Mucosa of rectum (tissue), 2 donors: ENCODE data around the gene PPP1R16B.

Experiments used
- H3K27ac ChIP-seq, 2 donors: one replicate each; pipeline ENCODE4 v1.7.0; 2013; ENCODE audit warnings: inconsistent platforms in 2 of 2, low read depth in 2 of 2, low read length in 2 of 2
- H3K27me3 ChIP-seq, 2 donors: one replicate each; pipeline ENCODE4 v1.7.0; 2013; ENCODE audit warnings: low read length in 2 of 2; ENCODE audit not compliant: control insufficient read depth in 2 of 2, insufficient read depth in 2 of 2
- H3K36me3 ChIP-seq, 2 donors: one replicate each; pipeline ENCODE4 v1.7.0; 2013; ENCODE audit warnings: low read length in 2 of 2; ENCODE audit not compliant: control insufficient read depth in 2 of 2, insufficient read depth in 2 of 2
- H3K4me1 ChIP-seq, 2 donors: one replicate each; pipeline ENCODE4 v1.7.0; 2013; ENCODE audit warnings: low read length in 2 of 2, mild to moderate bottlenecking in 1 of 2; ENCODE audit not compliant: control insufficient read depth in 2 of 2, insufficient read depth in 2 of 2
- H3K4me3 ChIP-seq, 2 donors: one replicate each; pipeline ENCODE4 v1.7.0; 2013; ENCODE audit warnings: low read length in 2 of 2
- H3K9ac ChIP-seq, 2 donors: one replicate each; pipeline ENCODE4 v1.7.0; 2013; ENCODE audit warnings: low read length in 2 of 2, low read depth in 1 of 2, mild to moderate bottlenecking in 1 of 2
- H3K9me3 ChIP-seq, 2 donors: one replicate each; pipeline ENCODE4 v1.7.0; 2013; ENCODE audit warnings: low read length in 2 of 2; ENCODE audit not compliant: control insufficient read depth in 2 of 2
- donor health status: healthy.
- donor health status: Normal muscosa, but diverticular disease.

PPP1R16B gene

DNA sequence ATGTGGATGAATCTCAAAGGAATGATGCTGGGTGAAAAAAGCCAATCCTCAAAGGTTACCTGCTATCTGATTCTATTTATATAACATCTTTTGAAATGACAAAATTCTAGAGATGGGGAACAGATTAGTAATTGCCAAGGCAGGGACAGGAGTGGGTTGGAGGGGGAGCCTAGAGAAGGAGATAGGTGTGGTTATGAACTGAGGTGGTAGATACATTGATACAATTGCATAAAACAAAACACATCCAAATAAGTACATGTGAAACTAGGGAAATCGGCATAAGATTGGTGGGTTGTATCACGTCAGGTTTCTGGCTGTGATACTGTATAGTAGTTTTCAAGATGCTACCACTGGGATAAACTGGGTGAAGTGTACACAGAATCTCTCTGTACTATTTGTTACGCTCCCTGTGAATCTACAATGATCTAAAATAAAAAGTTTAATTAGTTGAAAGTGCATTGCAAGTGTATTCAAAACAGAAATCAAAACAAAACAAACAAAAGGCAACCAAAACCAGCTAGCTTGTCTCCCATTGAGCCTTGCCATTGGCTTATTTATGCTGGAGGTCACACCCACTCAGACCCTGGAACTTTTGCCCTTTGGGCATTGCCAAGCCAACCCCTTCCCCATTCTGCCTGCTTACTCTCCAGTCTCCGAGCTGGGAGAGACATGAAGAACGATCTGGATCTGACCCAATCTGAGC lies 27.8 kb downstream of the PPP1R16B start:
- no peaks in the 10 kb centered on the region for H3K9me3 ChIP-seq
- H3K27me3 ChIP-seq = no peaks in the 10 kb centered on the region
- no peak overlapping the region for H3K27ac ChIP-seq
- no peaks in the 10 kb centered on the region for H3K36me3 ChIP-seq
- H3K9ac ChIP-seq = no peak overlapping the region
- H3K4me3 ChIP-seq = no peak overlapping the region
- H3K4me1 ChIP-seq = no peaks in the 10 kb centered on the region

DNA sequence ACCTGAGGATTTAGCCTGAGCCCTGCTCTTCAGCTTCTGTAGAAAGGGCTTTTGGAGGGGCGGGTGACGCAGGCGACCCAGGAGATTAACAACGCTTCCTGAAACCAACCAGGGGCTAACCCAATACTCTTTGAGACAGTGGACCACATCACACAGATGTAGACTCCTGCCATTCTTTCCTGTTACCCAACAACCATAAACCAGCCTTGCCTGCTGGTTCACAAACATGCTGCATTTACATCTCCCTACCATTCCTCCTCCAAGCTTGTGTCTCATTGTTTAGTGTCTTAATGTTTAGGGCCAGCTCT lies 28.3 kb downstream of the PPP1R16B start:
- H3K36me3 ChIP-seq = no peaks in the 10 kb centered on the region
- no peaks in the 10 kb centered on the region for H3K4me1 ChIP-seq
- H3K9me3 ChIP-seq = no peaks in the 10 kb centered on the region
- H3K9ac ChIP-seq = no peak overlapping the region
- H3K4me3 ChIP-seq = no peak overlapping the region
- H3K27me3 ChIP-seq = no peaks in the 10 kb centered on the region
- no peak overlapping the region for H3K27ac ChIP-seq

DNA sequence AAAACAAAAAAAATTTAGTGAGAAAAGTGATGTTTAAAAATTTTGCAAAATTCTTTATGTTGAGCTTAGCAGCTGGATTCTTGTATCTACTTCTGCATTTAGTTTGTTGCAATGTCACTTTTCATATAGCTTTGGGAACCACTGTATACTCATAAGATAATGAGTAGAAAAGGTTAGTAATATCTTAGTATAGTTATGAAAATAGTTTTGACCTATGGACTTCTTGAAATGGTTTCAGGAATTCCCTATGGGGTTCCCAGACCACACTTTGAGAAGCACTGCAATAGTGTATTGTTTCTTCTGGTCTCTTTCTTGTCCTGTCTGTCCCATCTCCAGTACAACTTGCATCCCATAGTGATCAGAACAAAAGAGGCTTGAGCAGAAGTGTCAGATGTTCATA lies 29.4 kb downstream of the PPP1R16B start:
- Histone ChIP-seq H3K36me3 (no peaks in the 10 kb centered on the region), H3K4me3 (no peak overlapping the region), H3K27ac (no peak overlapping the region), H3K9me3 (no peaks in the 10 kb centered on the region), H3K9ac (no peak overlapping the region), H3K4me1 (no peaks in the 10 kb centered on the region), H3K27me3 (no peaks in the 10 kb centered on the region)

- no peaks in the 10 kb centered on the region for H3K27me3 ChIP-seq
- no peaks in the 10 kb centered on the region for H3K4me1 ChIP-seq
- no peak overlapping the region for H3K27ac ChIP-seq
- no peaks in the 10 kb centered on the region for H3K36me3 ChIP-seq
- no peaks in the 10 kb centered on the region for H3K9me3 ChIP-seq
- H3K9ac ChIP-seq = no peak overlapping the region
- H3K4me3 ChIP-seq = no peak overlapping the region
Measured at GRCh38 chr20:38835792-38836191, 30.3 kb downstream of the PPP1R16B start.

GRCh38 chr20:38836991-38837390 lies 31.5 kb downstream of the PPP1R16B start:
- H3K4me1 ChIP-seq = peaks cover 0 to 3% of the 10 kb centered on the region in 2 donors

DNA sequence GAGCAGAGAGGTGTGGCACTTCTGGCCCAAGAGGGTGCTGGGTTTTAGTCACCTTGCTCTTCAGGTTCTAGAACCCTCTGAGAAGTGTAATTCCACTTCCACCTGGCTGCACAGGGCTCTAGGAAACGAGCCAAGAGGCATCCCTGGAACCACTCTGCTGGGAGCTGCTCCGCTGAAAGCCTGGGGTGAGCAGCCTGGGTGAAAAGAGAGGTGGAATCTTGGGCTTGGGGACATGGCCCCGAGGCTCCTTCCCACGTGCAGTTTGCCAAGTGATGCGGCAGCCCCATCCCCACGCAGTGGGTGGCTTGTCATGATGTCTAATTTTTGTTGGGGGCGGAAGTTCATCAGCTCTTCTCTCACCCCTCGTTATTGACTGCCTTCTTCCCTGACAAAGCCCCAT lies 32.8 kb downstream of the PPP1R16B start:
- H3K36me3 ChIP-seq = no peaks in the 10 kb centered on the region
- H3K27me3 ChIP-seq = no peaks in the 10 kb centered on the region
- no peak overlapping the region for H3K9ac ChIP-seq

More at GRCh38 chr20:38836991-38837390, 31.5 kb downstream of the PPP1R16B start:
- Histone ChIP-seq H3K27ac (no peak overlapping the region), H3K4me3 (no peak overlapping the region), H3K36me3 (no peaks in the 10 kb centered on the region), H3K9me3 (no peaks in the 10 kb centered on the region), H3K9ac (no peak overlapping the region), H3K27me3 (no peaks in the 10 kb centered on the region)

DNA sequence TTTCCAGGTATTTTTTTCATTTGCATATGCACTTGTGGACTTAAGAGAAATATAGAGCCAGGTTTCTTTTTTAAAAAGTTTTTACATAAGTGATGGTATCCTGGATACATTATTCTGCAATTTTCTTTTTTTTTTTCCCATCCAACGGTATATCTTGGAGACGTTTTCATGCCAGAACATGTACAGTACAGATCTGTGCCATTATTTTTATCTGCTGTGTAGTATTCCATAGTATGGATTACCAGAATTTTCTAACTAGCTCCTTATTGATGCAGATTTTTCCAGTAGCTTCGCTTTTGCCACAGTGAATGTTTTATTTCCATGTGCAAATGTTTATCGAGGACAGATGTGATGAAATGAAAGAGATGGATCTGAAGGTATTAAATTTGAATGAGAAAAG lies 34.1 kb downstream of the PPP1R16B start:
- Histone ChIP-seq H3K27me3 (no peaks in the 10 kb centered on the region), H3K4me1 (peaks cover 0 to 7% of the 10 kb centered on the region in 2 donors), H3K9ac (no peak overlapping the region), H3K36me3 (no peaks in the 10 kb centered on the region), H3K9me3 (no peaks in the 10 kb centered on the region), H3K27ac (peak overlapping the region in 1 of 2 donors; percentile 17), H3K4me3 (no peak overlapping the region)

More for the DNA sequence above, 32.8 kb downstream of the PPP1R16B start:
- Histone ChIP-seq H3K27ac (no peak overlapping the region), H3K9me3 (no peaks in the 10 kb centered on the region), H3K4me3 (no peak overlapping the region), H3K4me1 (peaks cover 0 to 6% of the 10 kb centered on the region in 2 donors)

- Histone ChIP-seq H3K4me1 (peaks cover 0 to 7% of the 10 kb centered on the region in 2 donors), H3K9me3 (no peaks in the 10 kb centered on the region), H3K27ac (peak overlapping the region in 1 of 2 donors; percentile 17), H3K4me3 (no peak overlapping the region), H3K27me3 (no peaks in the 10 kb centered on the region), H3K9ac (no peak overlapping the region), H3K36me3 (no peaks in the 10 kb centered on the region)
Measured at GRCh38 chr20:38840053-38840893, 34.8 kb downstream of the PPP1R16B start.

GRCh38 chr20:38840894-38841470 lies 35.5 kb downstream of the PPP1R16B start:
- no peak overlapping the region for H3K9ac ChIP-seq
- H3K4me3 ChIP-seq = no peak overlapping the region
- H3K9me3 ChIP-seq = no peaks in the 10 kb centered on the region
- H3K27ac ChIP-seq = peak overlapping the region in 1 of 2 donors; percentile 35
- H3K4me1 ChIP-seq = peaks cover 0 to 7% of the 10 kb centered on the region in 2 donors
- no peaks in the 10 kb centered on the region for H3K27me3 ChIP-seq
- no peaks in the 10 kb centered on the region for H3K36me3 ChIP-seq

DNA sequence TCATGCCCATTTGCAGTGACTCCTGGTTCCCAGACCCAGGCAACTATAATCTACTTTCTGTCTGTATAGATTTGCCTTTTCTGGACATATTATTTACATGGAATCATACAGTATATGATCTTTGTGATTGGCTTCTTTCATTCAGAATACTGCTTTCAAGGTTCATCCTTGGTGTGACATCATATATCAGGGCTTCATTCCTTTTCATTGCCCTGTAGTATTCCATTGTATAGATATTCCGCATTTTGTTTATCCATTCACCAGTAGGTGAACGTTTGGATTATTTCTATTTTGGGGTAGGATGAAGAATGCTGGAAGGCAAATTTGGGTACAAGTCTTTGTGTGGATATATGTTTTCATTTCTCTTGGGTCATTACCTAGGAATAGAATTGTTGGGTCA lies 36.1 kb downstream of the PPP1R16B start:
- H3K4me3 ChIP-seq = no peak overlapping the region
- peaks cover 0 to 7% of the 10 kb centered on the region in 2 donors for H3K4me1 ChIP-seq
- H3K9ac ChIP-seq = no peak overlapping the region
- no peaks in the 10 kb centered on the region for H3K9me3 ChIP-seq
- no peaks in the 10 kb centered on the region for H3K36me3 ChIP-seq
- H3K27ac ChIP-seq = peak overlapping the region in 1 of 2 donors; percentile 45
- H3K27me3 ChIP-seq = no peaks in the 10 kb centered on the region
